HL-60 (cell line): ENCODE data around the gene HIVEP1.

Experiments
- DNase-seq, 2 experiments: peaks; one replicate each; pipeline ENCODE4 v3.0.0-alpha.2; 2010 to 2020; ENCODE audit warnings: low read depth in 1 of 2, low spot score in 1 of 2
- H3K27ac ChIP-seq: fragments of 250-450 bp; sonication (Bioruptor Pico); replicated peaks from 2 replicates; pipeline ENCODE4 v1.5.1; 2020; ENCODE audit warnings: mild to moderate bottlenecking, moderate library complexity
- H3K27me3 ChIP-seq: fragments of 250-450 bp; sonication (Bioruptor Pico); 2 replicates; pipeline ENCODE4 v1.5.1; 2021; ENCODE audit warnings: mild to moderate bottlenecking, moderate library complexity; ENCODE audit not compliant: insufficient read depth, poor library complexity, severe bottlenecking
- H3K4me3 ChIP-seq: replicated peaks from 2 replicates; pipeline ENCODE4 v1.5.1; 2011; ENCODE audit warnings: mild to moderate bottlenecking, control low read depth, low read length; ENCODE audit not compliant: insufficient read depth
- GABPA ChIP-seq: IDR thresholded peaks from 2 replicates; pipeline ENCODE4 v1.6.1; 2012; ENCODE audit warnings: low read depth
- POLR2AphosphoS5 ChIP-seq: IDR thresholded peaks from 2 replicates; pipeline ENCODE4 v1.6.1; 2012; ENCODE audit warnings: low read depth
- SPI1 ChIP-seq: IDR thresholded peaks from 2 replicates; pipeline ENCODE4 v1.6.1; 2012; ENCODE audit warnings: low read depth, mild to moderate bottlenecking, borderline replicate concordance
- TF ChIP-seq, protein P1 (sequence below): IDR thresholded peaks from 2 replicates; pipeline ENCODE4 v1.6.1; 2012; ENCODE audit warnings: low read depth; ENCODE audit not compliant: insufficient replicate concordance
- TF ChIP-seq, protein P2 (sequence below): IDR thresholded peaks from one replicate; pipeline ENCODE4 v1.5.1; 2011; ENCODE audit warnings: low read length, control low read depth, inconsistent platforms; ENCODE audit not compliant: insufficient read depth

Gene HIVEP1

DNA sequence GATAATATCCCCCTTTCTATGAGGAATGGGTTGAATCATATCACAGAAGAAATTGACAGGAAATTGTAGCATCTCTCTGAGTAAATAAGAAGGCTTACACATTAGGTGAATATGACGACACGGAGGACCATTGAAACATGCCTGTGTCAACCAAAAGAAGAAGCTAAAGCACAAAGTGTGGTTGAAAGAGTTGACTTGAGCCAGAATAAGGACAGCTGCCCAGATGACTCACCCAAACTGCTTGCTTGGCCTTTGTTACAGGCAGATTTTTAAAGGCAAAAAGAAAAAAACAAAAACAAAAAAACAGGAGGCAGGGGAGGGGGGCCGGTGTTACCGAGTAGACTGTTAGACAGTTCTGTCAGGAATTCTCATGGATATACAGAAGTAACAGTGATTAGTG, 148.2 kb downstream of the HIVEP1 start:
- TF ChIP-seq GABPA (no peak), POLR2AphosphoS5 (no peak), SPI1 (no peak)
- TF ChIP-seq, protein P1, sequence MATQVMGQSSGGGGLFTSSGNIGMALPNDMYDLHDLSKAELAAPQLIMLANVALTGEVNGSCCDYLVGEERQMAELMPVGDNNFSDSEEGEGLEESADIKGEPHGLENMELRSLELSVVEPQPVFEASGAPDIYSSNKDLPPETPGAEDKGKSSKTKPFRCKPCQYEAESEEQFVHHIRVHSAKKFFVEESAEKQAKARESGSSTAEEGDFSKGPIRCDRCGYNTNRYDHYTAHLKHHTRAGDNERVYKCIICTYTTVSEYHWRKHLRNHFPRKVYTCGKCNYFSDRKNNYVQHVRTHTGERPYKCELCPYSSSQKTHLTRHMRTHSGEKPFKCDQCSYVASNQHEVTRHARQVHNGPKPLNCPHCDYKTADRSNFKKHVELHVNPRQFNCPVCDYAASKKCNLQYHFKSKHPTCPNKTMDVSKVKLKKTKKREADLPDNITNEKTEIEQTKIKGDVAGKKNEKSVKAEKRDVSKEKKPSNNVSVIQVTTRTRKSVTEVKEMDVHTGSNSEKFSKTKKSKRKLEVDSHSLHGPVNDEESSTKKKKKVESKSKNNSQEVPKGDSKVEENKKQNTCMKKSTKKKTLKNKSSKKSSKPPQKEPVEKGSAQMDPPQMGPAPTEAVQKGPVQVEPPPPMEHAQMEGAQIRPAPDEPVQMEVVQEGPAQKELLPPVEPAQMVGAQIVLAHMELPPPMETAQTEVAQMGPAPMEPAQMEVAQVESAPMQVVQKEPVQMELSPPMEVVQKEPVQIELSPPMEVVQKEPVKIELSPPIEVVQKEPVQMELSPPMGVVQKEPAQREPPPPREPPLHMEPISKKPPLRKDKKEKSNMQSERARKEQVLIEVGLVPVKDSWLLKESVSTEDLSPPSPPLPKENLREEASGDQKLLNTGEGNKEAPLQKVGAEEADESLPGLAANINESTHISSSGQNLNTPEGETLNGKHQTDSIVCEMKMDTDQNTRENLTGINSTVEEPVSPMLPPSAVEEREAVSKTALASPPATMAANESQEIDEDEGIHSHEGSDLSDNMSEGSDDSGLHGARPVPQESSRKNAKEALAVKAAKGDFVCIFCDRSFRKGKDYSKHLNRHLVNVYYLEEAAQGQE: no peak
- TF ChIP-seq, protein P2, sequence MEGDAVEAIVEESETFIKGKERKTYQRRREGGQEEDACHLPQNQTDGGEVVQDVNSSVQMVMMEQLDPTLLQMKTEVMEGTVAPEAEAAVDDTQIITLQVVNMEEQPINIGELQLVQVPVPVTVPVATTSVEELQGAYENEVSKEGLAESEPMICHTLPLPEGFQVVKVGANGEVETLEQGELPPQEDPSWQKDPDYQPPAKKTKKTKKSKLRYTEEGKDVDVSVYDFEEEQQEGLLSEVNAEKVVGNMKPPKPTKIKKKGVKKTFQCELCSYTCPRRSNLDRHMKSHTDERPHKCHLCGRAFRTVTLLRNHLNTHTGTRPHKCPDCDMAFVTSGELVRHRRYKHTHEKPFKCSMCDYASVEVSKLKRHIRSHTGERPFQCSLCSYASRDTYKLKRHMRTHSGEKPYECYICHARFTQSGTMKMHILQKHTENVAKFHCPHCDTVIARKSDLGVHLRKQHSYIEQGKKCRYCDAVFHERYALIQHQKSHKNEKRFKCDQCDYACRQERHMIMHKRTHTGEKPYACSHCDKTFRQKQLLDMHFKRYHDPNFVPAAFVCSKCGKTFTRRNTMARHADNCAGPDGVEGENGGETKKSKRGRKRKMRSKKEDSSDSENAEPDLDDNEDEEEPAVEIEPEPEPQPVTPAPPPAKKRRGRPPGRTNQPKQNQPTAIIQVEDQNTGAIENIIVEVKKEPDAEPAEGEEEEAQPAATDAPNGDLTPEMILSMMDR: no peak
- no peaks in the 10 kb centered on the region for H3K27me3 ChIP-seq
- peak in 1 of 2 experiments; percentile 43 for DNase-seq
- H3K27ac ChIP-seq: no peak overlapping the region
- H3K4me3 ChIP-seq: no peak overlapping the region

DNA sequence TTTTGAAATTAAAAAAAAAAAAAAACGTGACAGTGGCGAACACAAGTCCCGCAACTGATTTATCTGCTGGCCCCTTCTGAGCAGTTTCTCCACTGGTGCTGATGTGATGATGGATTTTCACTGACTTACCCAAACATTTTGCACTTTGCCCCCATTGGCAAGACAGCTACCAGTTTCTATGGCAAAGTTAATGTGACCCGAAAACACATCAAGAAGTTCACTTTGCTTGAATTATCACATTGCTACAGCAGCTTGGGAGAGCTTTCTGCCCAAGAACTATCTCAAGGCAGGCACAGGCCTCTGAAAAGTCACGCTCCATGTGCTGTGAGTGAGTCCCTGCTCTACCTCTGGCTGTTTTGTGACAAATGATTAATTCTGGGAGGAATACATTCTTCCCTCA, 150.1 kb downstream of the HIVEP1 start:
- TF ChIP-seq POLR2AphosphoS5 (no peak), GABPA (no peak), SPI1 (no peak)
- TF ChIP-seq, protein P2: no peak
- TF ChIP-seq, protein P1: no peak
- no peak overlapping the region for H3K27ac ChIP-seq
- no peak for DNase-seq
- H3K27me3 ChIP-seq: no peaks in the 10 kb centered on the region
- no peak overlapping the region for H3K4me3 ChIP-seq

DNA sequence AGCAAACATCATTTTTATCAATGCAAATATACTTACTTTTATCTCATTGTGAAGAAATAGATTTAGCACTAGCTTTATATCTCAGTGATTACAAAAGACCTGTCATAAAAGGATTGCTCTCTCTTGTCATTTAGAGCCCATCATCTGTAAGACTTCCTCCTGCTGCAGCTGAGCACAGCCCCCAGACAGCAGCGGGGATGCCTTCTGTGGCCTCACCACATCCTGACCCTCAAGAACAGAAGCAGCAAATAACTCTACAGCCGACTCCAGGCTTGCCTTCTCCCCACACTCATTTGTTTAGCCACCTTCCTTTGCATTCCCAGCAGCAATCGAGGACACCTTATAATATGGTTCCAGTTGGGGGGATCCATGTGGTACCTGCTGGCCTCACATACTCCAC, 151.0 kb downstream of the HIVEP1 start:
- peak in 1 of 2 experiments; percentile 48 for DNase-seq
- TF ChIP-seq POLR2AphosphoS5: peak; percentile 48; the same call in 1 of the 2 replicates
- TF ChIP-seq SPI1: peak; percentile 63; the same call in 1 of the 2 replicates
- no peak for TF ChIP-seq GABPA
- TF ChIP-seq, protein P2: no peak
- TF ChIP-seq, protein P1: no peak
- Histone ChIP-seq H3K4me3 (no peak overlapping the region), H3K27ac (no peak overlapping the region), H3K27me3 (no peaks in the 10 kb centered on the region)
